Trophoblast cell (in vitro differentiated cells and primary cell): ENCODE measurements around the gene HOXC5.

Source experiments
- DNase-seq, 2 donors: peaks; one replicate each; pipeline ENCODE4 v3.0.0-alpha.2; 2016
- H2AFZ ChIP-seq: 2 replicates; pipeline ENCODE4 v1.6.1; 2013; ENCODE audit warnings: low read length, moderate library complexity, mild to moderate bottlenecking; ENCODE audit not compliant: insufficient read depth, poor library complexity
- H2AK5ac ChIP-seq: 2 replicates; pipeline ENCODE4 v1.6.1; 2013; ENCODE audit warnings: mild to moderate bottlenecking, low read length
- H2BK120ac ChIP-seq: 2 replicates; pipeline ENCODE4 v1.6.1; 2013; ENCODE audit warnings: low read length, mild to moderate bottlenecking, moderate library complexity; ENCODE audit not compliant: insufficient read depth, poor library complexity
- H2BK12ac ChIP-seq: 2 replicates; pipeline ENCODE4 v1.6.1; 2013; ENCODE audit warnings: mild to moderate bottlenecking, low read length, moderate library complexity
- H2BK5ac ChIP-seq: 2 replicates; pipeline ENCODE4 v1.6.1; 2013; ENCODE audit warnings: low read length, low read depth, moderate library complexity, mild to moderate bottlenecking; ENCODE audit not compliant: poor library complexity
- H3K14ac ChIP-seq: 2 replicates; pipeline ENCODE4 v1.6.1; 2013; ENCODE audit warnings: mild to moderate bottlenecking, low read length
- H3K18ac ChIP-seq: 2 replicates; pipeline ENCODE4 v1.6.1; 2013; ENCODE audit warnings: mild to moderate bottlenecking, low read length
- H3K23ac ChIP-seq: 2 replicates; pipeline ENCODE4 v1.6.1; 2013; ENCODE audit warnings: low read length
- H3K27ac ChIP-seq: 2 replicates; pipeline ENCODE4 v1.5.1; 2013; ENCODE audit warnings: low read depth, mild to moderate bottlenecking, inconsistent platforms, low read length, moderate library complexity
- H3K27me3 ChIP-seq: 2 replicates; pipeline ENCODE4 v1.6.1; 2013; ENCODE audit warnings: inconsistent platforms, mild to moderate bottlenecking, low read length, moderate library complexity; ENCODE audit not compliant: insufficient read depth
- H3K36me3 ChIP-seq, 2 experiments: 1 replicate in 1 of 2; 2 replicates in 1 of 2; pipeline ENCODE4 v1.6.1; 2013; ENCODE audit warnings: low read length in 2 of 2, mild to moderate bottlenecking in 2 of 2, moderate library complexity in 1 of 2; ENCODE audit not compliant: insufficient read depth in 2 of 2, control insufficient read depth in 1 of 2
- H3K4ac ChIP-seq: 2 replicates; pipeline ENCODE4 v1.6.1; 2013; ENCODE audit warnings: low read depth, mild to moderate bottlenecking, low read length, moderate library complexity
- H3K4me1 ChIP-seq, 2 experiments: 1 replicate in 1 of 2; 2 replicates in 1 of 2; pipeline ENCODE4 v1.6.1; 2013; ENCODE audit warnings: low read length in 2 of 2, mild to moderate bottlenecking in 2 of 2, moderate library complexity in 1 of 2; ENCODE audit not compliant: insufficient read depth in 2 of 2, control insufficient read depth in 1 of 2
- H3K4me2 ChIP-seq: 2 replicates; pipeline ENCODE4 v1.6.1; 2013; ENCODE audit warnings: inconsistent platforms, mild to moderate bottlenecking, low read length, moderate library complexity
- H3K4me3 ChIP-seq: 2 replicates; pipeline ENCODE4 v1.5.1; 2013; ENCODE audit warnings: mild to moderate bottlenecking, low read depth, low read length, inconsistent platforms
- H3K79me1 ChIP-seq: one replicate; pipeline ENCODE4 v1.6.1; 2013; ENCODE audit warnings: low read length
- H3K79me2 ChIP-seq: 2 replicates; pipeline ENCODE4 v1.6.1; 2013; ENCODE audit warnings: low read length, mild to moderate bottlenecking; ENCODE audit not compliant: control insufficient read depth, insufficient read depth, poor library complexity
- H3K9ac ChIP-seq: 2 replicates; pipeline ENCODE4 v1.6.1; 2013; ENCODE audit warnings: mild to moderate bottlenecking, low read length
- H3K9me3 ChIP-seq: 2 replicates; pipeline ENCODE4 v1.6.1; 2013; ENCODE audit warnings: low read depth, mild to moderate bottlenecking, control low read depth, inconsistent platforms, low read length; ENCODE audit not compliant: insufficient read depth
- H4K12ac ChIP-seq: 2 replicates; pipeline ENCODE4 v1.6.1; 2013; ENCODE audit warnings: low read depth, mild to moderate bottlenecking, low read length, moderate library complexity
- H4K8ac ChIP-seq: 2 replicates; pipeline ENCODE4 v1.6.1; 2013; ENCODE audit warnings: low read depth, mild to moderate bottlenecking, low read length, moderate library complexity
- H4K91ac ChIP-seq: one replicate; pipeline ENCODE4 v1.6.1; 2013; ENCODE audit warnings: low read depth, mild to moderate bottlenecking, low read length, moderate library complexity
- WGBS: extraction: QIAGEN DNeasy Blood & Tissue Kit; methylation state at CpG from one replicate; pipeline ENCODE4 v1.1.7; 2013; ENCODE audit warnings: missing lambda C conversion rate; ENCODE audit not compliant: insufficient read length, insufficient coverage; ENCODE audit errors: extremely low coverage; 5-methylcytosine and 5-hydroxymethylcytosine counted together

Gene HOXC5

GRCh38 chr12:54019091-54019811 is 13.6 kb upstream of the HOXC5 start:
- Histone ChIP-seq H3K27me3 (peaks cover 93% of the 10 kb centered on the region), H4K8ac (no peak overlapping the region), H3K4me3 (no peak overlapping the region), H3K27ac (no peak overlapping the region), H2AFZ (no peak overlapping the region), H3K4me1 (peaks cover 4 to 7% of the 10 kb centered on the region in 2 experiments), H4K12ac (no peak overlapping the region), H3K18ac (no peak overlapping the region), H2AK5ac (no peak overlapping the region), H4K91ac (no peak overlapping the region), H3K9me3 (peaks cover 5% of the 10 kb centered on the region), H2BK5ac (no peak overlapping the region), H3K79me1 (no peaks in the 10 kb centered on the region), H3K79me2 (no peaks in the 10 kb centered on the region), H3K23ac (no peak overlapping the region), H2BK120ac (no peak overlapping the region), H3K9ac (no peak overlapping the region), H3K14ac (no peak overlapping the region), H3K4ac (no peak overlapping the region), H2BK12ac (no peak overlapping the region), H3K36me3 (no peaks in the 10 kb centered on the region), H3K4me2 (peak overlapping the region; percentile 33)
- DNase-seq = no peak
- no CpG with 5 or more reads among the region's 43 CpGs for WGBS

GRCh38 chr12:54019924-54020590 is 12.8 kb upstream of the HOXC5 start:
- no CpG with 5 or more reads among the region's 10 CpGs for WGBS
- Histone ChIP-seq H3K27ac (no peak overlapping the region), H3K9me3 (peaks cover 5% of the 10 kb centered on the region), H3K4me2 (no peak overlapping the region), H2BK12ac (no peak overlapping the region), H3K27me3 (peaks cover 92% of the 10 kb centered on the region), H3K36me3 (no peaks in the 10 kb centered on the region), H3K18ac (no peak overlapping the region), H3K79me2 (no peaks in the 10 kb centered on the region), H3K79me1 (no peaks in the 10 kb centered on the region), H3K4ac (no peak overlapping the region), H3K9ac (no peak overlapping the region), H4K12ac (no peak overlapping the region), H2AFZ (no peak overlapping the region), H3K14ac (no peak overlapping the region), H3K4me1 (peaks cover 4 to 7% of the 10 kb centered on the region in 2 experiments), H4K8ac (no peak overlapping the region), H2AK5ac (no peak overlapping the region), H2BK5ac (no peak overlapping the region), H3K4me3 (no peak overlapping the region), H2BK120ac (no peak overlapping the region), H3K23ac (no peak overlapping the region), H4K91ac (no peak overlapping the region)
- DNase-seq = no peak

- DNase-seq = peak in 1 of 2 donors; percentile 44
- no peak overlapping the region for H2BK5ac ChIP-seq
- H3K4ac ChIP-seq = no peak overlapping the region
- H4K8ac ChIP-seq = no peak overlapping the region
- H3K27me3 ChIP-seq = peaks cover 88% of the 10 kb centered on the region
- H2BK12ac ChIP-seq = no peak overlapping the region
- peaks cover 5% of the 10 kb centered on the region for H3K9me3 ChIP-seq
- H3K23ac ChIP-seq = no peak overlapping the region
- H2AFZ ChIP-seq = no peak overlapping the region
- WGBS = no CpG with 5 or more reads among the region's 23 CpGs
- no peak overlapping the region for H2AK5ac ChIP-seq
- no peaks in the 10 kb centered on the region for H3K79me1 ChIP-seq
- no peak overlapping the region for H3K9ac ChIP-seq
- H3K14ac ChIP-seq = no peak overlapping the region
- H4K12ac ChIP-seq = no peak overlapping the region
- no peak overlapping the region for H4K91ac ChIP-seq
- peaks cover 4 to 7% of the 10 kb centered on the region in 2 experiments for H3K4me1 ChIP-seq
- H2BK120ac ChIP-seq = no peak overlapping the region
- H3K27ac ChIP-seq = no peak overlapping the region
- no peak overlapping the region for H3K4me2 ChIP-seq
- no peaks in the 10 kb centered on the region for H3K79me2 ChIP-seq
- H3K18ac ChIP-seq = no peak overlapping the region
- H3K4me3 ChIP-seq = no peak overlapping the region
- no peaks in the 10 kb centered on the region for H3K36me3 ChIP-seq
Observed at GRCh38 chr12:54020591-54021405, 12.1 kb upstream of the HOXC5 start.

- Histone ChIP-seq H2BK5ac (no peak overlapping the region), H4K91ac (no peak overlapping the region), H3K18ac (no peak overlapping the region), H3K79me1 (no peaks in the 10 kb centered on the region), H3K79me2 (no peaks in the 10 kb centered on the region), H3K23ac (no peak overlapping the region), H4K12ac (no peak overlapping the region), H2BK12ac (no peak overlapping the region), H3K4me3 (no peak overlapping the region), H3K4me1 (peaks cover 4 to 7% of the 10 kb centered on the region in 2 experiments), H3K4me2 (no peak overlapping the region), H3K27me3 (peaks cover 87% of the 10 kb centered on the region), H3K9me3 (peaks cover 5% of the 10 kb centered on the region), H3K27ac (no peak overlapping the region), H3K4ac (no peak overlapping the region), H2AFZ (no peak overlapping the region), H3K14ac (no peak overlapping the region), H4K8ac (no peak overlapping the region), H3K36me3 (no peaks in the 10 kb centered on the region), H2BK120ac (no peak overlapping the region), H2AK5ac (no peak overlapping the region), H3K9ac (no peak overlapping the region)
- WGBS = no CpG with 5 or more reads among the region's 16 CpGs
- DNase-seq = peak; percentile 29 to 66
Observed at GRCh38 chr12:54021432-54022013, 11.3 kb upstream of the HOXC5 start.
